Activated T-helper 9 cell treated with anti-CD3 and anti-CD28 coated beads, Interleukin-2, amount 50 U/mL, for 16 hours (primary cell): Measurements from ENCODE around the gene EXOC8.

Experiments used
- DNase-seq: peaks from one replicate; pipeline ENCODE4 v3.0.0-alpha.2; 2020; ENCODE audit warnings: low read depth

The EXOC8 gene

DNA sequence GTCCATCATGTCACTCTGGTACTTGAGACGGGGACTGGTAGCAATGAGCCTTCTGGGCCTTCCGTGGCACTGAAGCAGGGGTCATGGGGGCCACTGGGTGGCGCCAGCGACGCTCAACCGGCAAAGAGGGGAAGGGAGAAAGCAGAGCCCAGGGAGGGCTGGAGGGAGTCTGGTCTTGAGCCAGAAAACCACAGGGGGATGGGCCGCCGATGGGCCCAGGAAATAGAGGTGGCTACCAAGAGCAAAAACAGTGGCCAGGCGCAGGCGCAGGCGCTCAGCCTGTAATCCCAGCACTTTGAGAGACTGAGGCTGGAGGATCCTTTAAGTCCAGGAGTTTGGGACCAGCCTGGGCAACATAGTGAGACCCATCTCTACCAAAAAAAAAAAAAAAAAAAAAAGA, 21.8 kb downstream of the EXOC8 start:
- peak; percentile 16 for DNase-seq

GRCh38 chr1:231313661-231314060, 24.0 kb downstream of the EXOC8 start:
- no peak for DNase-seq

DNA sequence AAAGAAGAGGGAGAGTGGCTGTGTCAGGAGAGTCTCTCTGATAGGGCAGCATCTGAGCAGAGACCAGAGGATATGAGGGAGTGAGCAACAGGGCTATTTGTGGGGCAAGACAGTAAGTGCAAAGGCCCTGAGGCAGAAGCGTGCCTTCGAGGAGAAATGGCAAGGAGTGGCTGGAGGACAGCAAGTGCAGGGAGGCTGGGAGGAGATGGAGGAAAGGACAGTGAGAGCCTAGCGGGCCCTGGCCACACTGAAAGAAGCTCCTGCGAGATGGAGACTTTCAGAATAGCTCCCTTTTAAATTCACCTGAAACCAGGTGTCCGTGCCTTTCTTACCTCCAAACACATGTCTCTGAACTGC, 25.2 kb downstream of the EXOC8 start:
- no peak for DNase-seq

DNA sequence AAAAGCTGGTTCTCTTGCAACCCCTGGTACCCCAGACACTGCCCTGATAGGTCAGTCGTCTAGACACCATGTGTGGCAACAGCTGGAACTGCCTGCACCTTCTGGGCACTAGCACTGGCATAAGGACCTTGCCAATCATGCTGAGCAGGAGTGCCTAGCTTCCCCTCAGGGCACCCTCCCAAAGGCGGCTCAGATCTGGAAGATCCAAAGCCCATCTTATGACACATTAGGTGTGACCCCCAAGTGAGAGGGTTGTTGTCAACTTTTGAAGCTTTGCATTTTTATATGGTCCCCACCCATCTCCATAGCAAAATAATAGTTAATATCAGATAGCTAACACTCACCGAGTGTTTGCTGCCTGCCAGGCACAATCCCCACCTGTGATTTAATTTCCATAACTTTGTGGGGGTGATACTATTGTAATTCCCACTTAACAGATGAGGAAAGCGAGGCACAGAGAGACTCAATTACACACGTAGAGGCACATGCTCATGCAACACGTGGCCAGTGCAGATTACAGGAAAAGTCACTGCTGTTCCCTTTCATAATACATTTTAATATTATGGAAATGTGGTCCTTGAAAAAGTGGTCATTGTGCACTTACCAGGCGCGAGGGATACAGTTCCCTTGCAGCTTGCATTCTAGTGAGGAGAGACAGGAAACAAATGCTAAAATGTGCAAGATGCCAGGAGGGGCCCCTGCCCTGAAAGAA, 25.8 kb downstream of the EXOC8 start:
- DNase-seq: no peak

- no peak for DNase-seq
These were observed 27.2 kb downstream of the EXOC8 start for GRCh38 chr1:231310391-231310934.

- DNase-seq: no peak
These were observed 35.7 kb downstream of the EXOC8 start for GRCh38 chr1:231301990-231302389.

- no peak for DNase-seq
These were observed 41.7 kb downstream of the EXOC8 start for GRCh38 chr1:231295938-231296337.

DNA sequence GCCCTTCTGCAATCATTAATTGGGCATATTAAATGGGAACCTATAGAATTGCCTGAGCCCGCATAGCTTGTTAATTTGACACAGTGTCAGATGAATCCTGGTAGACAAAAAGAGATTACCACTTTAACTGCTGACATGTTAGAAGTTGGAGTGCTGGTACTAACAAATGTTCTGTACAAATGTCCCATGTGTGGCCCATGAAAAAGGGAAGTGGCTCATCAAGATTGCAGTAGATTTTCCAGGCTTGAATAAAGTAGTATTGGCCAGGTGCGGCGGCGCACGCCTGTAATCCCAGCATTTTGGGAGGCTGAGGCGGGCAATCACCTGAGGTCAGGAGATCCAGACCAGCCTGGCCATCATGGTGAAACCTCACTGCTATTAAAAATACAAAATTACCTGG, 51.0 kb downstream of the EXOC8 start:
- no peak for DNase-seq

DNA sequence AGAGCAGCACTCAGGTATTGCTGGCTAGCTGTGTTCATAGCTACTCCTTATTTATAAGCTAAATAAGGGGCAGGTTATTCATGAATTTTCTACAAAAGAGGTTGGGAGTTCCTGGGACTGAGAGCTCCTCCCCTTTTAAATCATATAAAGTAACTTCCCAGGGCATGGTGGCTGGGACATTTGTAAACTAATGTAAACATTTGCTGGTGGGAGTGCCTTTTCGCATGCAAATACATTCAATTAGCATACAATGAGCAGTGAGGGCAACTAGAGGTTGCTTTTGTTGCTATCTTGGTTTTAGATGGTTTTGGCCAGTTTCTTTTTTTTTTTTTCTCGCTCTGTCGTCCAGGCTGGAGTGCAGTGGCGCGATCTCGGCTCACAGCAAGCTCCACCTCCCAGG, 53.2 kb downstream of the EXOC8 start:
- DNase-seq: no peak
